Fibroblast of mammary gland (primary cell): Measurements from ENCODE around the gene PCDHA10.

Experiments used
- DNase-seq: peaks from one replicate; pipeline ENCODE4 v3.0.0-alpha.2; 2010; ENCODE audit warnings: low read depth
- H3K4me3 ChIP-seq: 2 replicates; pipeline ENCODE4 v1.5.1; 2011; ENCODE audit warnings: low read depth, mild to moderate bottlenecking, low read length, moderate library complexity; ENCODE audit not compliant: control insufficient read depth
- TF ChIP-seq, protein P1 (sequence below): conservative IDR thresholded peaks from 2 replicates; pipeline ENCODE4 v1.5.1; 2011; ENCODE audit warnings: low read depth, low read length, inconsistent platforms; ENCODE audit not compliant: control insufficient read depth, insufficient read depth

PCDHA10 gene

DNA sequence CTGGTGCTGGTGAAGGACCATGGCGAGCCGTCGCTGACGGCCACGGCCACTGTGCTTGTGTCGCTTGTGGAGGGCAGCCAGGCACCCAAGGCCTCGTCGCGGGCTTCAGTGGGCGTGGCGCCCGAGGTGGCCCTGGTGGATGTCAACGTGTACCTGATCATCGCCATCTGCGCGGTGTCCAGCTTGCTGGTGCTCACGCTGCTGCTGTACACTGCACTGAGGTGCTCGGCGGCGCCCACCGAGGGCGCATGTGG lies 2.2 kb downstream of the PCDHA10 start:
- DNase-seq, result no peak
- no peak overlapping the region for H3K4me3 ChIP-seq
- TF ChIP-seq, protein P1, sequence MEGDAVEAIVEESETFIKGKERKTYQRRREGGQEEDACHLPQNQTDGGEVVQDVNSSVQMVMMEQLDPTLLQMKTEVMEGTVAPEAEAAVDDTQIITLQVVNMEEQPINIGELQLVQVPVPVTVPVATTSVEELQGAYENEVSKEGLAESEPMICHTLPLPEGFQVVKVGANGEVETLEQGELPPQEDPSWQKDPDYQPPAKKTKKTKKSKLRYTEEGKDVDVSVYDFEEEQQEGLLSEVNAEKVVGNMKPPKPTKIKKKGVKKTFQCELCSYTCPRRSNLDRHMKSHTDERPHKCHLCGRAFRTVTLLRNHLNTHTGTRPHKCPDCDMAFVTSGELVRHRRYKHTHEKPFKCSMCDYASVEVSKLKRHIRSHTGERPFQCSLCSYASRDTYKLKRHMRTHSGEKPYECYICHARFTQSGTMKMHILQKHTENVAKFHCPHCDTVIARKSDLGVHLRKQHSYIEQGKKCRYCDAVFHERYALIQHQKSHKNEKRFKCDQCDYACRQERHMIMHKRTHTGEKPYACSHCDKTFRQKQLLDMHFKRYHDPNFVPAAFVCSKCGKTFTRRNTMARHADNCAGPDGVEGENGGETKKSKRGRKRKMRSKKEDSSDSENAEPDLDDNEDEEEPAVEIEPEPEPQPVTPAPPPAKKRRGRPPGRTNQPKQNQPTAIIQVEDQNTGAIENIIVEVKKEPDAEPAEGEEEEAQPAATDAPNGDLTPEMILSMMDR, result no peak

DNA sequence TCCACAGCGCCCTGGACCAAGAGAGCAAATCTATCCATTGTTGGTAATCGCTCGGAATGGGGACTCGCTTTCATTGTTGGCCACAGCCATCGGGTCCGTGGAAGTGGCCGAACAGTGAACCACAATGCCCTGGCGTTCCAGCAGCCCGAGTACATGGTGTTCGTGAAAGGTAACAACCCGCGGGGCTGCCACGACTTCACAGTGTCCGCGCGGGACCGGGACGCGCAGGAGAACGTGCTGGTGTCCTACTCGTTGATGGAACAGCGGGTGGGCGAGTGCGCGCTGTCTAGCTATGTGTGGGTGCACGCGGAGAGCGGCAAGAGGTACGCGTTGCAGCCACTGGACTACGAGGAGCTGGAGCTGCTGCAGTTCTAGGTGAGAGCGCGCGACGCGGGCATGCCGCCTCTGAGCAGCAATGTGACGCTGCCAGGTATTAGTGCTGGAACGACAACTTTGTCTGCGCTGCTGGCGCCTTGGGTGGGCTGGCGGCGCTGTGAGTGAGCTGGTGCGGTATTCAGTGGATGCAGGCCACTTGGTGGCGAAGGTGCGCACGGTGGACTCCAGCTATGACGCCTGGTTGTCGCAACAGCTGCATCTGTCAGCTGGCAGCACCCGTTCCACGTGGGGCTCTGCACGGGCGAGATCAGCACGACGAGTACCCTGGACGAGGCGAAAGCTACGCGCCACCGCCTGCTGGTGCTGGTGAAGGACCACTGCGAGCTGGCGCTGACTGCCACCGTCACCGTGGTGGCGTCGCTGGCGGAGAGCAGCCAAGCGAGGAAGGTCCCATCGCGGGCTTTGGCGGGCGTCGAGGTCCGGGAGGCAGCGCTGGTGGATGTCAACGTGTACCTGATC lies 7.0 kb downstream of the PCDHA10 start:
- TF ChIP-seq, protein P1, result no peak
- no peak for DNase-seq
- no peak overlapping the region for H3K4me3 ChIP-seq

DNA sequence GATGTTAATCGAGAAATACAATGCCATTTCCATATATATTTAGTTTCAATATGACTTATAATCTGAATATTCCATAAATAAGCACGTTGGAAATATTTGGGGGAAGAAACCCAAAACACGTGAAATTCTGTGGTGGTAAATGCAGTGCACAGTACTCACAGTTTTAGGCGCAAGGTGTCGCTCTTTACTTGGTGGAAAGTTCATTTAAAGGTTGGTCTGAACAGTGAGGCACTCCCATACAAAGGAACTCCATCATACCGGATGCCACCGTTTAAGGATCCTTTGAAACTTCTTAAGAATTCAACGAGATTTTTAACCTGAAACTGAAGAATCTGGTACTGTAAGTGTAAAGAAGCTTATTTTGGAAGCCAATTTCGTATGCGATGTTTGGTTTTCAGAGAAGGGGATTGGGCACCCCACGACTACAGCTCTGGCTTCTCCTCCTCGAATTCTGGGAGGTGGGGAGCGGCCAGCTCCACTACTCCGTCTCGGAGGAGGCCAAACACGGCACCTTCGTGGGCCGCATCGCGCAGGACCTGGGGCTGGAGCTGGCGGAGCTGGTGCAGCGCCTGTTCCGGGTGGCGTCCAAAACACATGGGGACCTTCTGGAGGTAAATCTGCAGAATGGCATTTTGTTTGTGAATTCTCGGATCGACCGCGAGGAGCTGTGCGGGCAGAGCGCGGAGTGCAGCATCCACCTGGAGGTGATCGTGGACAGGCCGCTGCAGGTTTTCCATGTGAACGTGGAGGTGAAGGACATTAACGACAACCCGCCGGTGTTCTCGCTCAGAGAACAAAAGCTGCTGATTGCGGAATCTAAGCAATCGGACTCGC lies 13.2 kb downstream of the PCDHA10 start, which contains the start of gene PCDHA11:
TSS of gene PCDHA11 (plus strand) at position 237 of the 834 bp plus-strand sequence. CDS start at position 384, 147 bp downstream.
- TF ChIP-seq, protein P1, result peak; percentile 30
- peak; percentile 12 for DNase-seq
- no peak within 1 kb of the TSS for H3K4me3 ChIP-seq

DNA sequence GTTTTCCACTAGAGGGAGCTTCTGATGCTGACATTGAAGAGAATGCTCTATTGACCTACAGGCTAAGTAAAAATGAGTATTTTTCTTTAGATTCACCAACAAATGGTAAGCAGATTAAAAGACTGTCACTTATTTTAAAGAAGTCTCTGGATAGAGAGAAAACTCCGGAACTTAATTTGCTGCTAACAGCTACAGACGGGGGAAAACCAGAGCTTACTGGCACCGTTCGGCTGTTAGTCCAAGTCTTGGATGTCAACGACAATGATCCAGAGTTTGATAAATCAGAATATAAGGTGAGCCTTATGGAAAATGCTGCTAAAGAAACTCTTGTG lies 13.8 kb downstream of the PCDHA10 start:
- no peak overlapping the region for H3K4me3 ChIP-seq
- TF ChIP-seq, protein P1, result peak; percentile 29
- peak; percentile 19 for DNase-seq

DNA sequence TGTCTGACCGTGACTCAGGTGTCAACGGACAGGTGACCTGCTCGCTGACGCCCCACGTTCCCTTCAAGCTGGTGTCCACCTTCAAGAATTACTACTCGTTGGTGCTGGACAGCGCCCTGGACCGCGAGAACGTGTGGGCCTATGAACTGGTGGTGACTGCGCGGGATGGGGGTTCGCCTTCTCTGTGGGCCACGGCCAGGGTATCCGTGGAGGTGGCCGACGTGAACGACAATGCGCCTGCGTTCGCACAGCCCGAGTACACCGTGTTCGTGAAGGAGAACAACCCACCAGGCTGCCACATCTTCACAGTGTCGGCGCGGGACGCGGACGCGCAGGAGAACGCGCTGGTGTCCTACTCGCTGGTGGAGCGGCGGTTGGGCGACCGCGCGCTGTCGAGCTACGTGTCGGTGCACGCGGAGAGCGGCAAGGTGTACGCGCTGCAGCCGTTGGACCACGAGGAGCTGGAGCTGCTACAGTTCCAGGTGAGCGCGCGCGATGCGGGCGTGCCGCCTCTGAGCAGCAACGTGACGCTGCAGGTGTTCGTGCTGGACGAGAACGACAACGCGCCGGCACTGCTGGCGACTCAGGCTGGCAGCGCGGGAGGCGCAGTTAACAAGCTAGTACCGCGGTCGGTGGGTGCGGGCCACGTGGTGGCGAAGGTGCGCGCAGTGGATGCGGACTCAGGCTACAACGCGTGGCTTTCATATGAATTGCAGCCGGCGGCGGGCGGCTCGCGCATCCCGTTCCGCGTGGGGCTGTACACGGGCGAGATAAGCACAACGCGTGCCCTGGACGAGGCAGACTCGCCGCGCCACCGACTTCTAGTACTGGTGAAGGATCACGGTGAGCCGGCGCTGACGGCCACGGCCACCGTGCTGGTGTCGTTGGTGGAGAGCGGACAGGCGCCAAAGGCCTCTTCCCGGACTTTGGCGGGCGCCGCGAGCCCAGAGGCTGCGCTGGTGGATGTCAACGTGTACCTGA lies 14.8 kb downstream of the PCDHA10 start:
- no peak overlapping the region for H3K4me3 ChIP-seq
- TF ChIP-seq, protein P1, result no peak
- no peak for DNase-seq
